ENCODE data around the gene GANC. TPM values are rescaled to one million over a fixed set of nuclear protein-coding genes. Genes with fewer than 3 reads are reported as not detected.
"Not testable (repeated sequence)": the region's sequence is repeated elsewhere in the genome, so short reads cannot be mapped to it uniquely, and the experiment has no call there.

GANC gene
- total and polyA plus RNA-seq, 2 donors (not counting 1 experiment from before 2014, with no cell fraction given) = 15.1 to 24.6 TPM

- Histone ChIP-seq H3K9me3 (ENCODE audit: control insufficient read depth, insufficient read depth, low read depth, low read length) (no peaks in the 10 kb centered on the region), H3K79me2 (ENCODE audit: control insufficient read depth, insufficient read depth, low read length) (no peaks in the 10 kb centered on the region), H3K4me3 (replicated peaks in 1 of 4; ENCODE audit: control extremely low read depth in 1 of 4, insufficient read depth in 1 of 4, low read depth in 3 of 4, low read length in 4 of 4) (no peak overlapping the region), H3K4me2 (ENCODE audit: extremely low read depth, insufficient read depth, low read length) (no peak overlapping the region), H3K9ac (ENCODE audit: insufficient read depth, low read length) (no peak overlapping the region), H3K36me3 (ENCODE audit: control insufficient read depth, insufficient read depth, low read length) (no peaks in the 10 kb centered on the region), H2AFZ (ENCODE audit: low read length) (no peak overlapping the region), H4K20me1 (ENCODE audit: control insufficient read depth, extremely low read depth, insufficient read depth, low read length) (no peaks in the 10 kb centered on the region), H3K27ac (ENCODE audit: insufficient read depth, low read length) (no peak overlapping the region), H3K27me3 (ENCODE audit: control insufficient read depth, insufficient read depth, low read length) (no peaks in the 10 kb centered on the region), H3K4me1 (ENCODE audit: control insufficient read depth, extremely low read depth, insufficient read depth, low read length) (peaks cover 7% of the 10 kb centered on the region)
- DNase-seq (ENCODE audit: low read depth in 2 of 2) = no peak
- no peak for TF ChIP-seq EZH2 (IDR thresholded peaks at IDR 0.05; ENCODE audit: low read length, missing control alignments)
- TF ChIP-seq CTCF (conservative IDR thresholded peaks at IDR 0.05 in 1 of 2, IDR thresholded peaks at IDR 0.05 in 1 of 2; ENCODE audit: low read depth in 1 of 2, low read length in 2 of 2) = no peak
Observed at GRCh38 chr15:42289166-42289565, 16.2 kb downstream of the GANC start.

- not testable (repeated sequence) for H3K27ac ChIP-seq (ENCODE audit: insufficient read depth, low read length); H3K4me2 ChIP-seq (ENCODE audit: extremely low read depth, insufficient read depth, low read length); H3K79me2 ChIP-seq (ENCODE audit: control insufficient read depth, insufficient read depth, low read length); H2AFZ ChIP-seq (ENCODE audit: low read length); H3K9ac ChIP-seq (ENCODE audit: insufficient read depth, low read length); H3K4me1 ChIP-seq (ENCODE audit: control insufficient read depth, extremely low read depth, insufficient read depth, low read length); DNase-seq (ENCODE audit: low read depth in 2 of 2); H3K27me3 ChIP-seq (ENCODE audit: control insufficient read depth, insufficient read depth, low read length); H3K4me3 ChIP-seq (replicated peaks in 1 of 4; ENCODE audit: control extremely low read depth in 1 of 4, insufficient read depth in 1 of 4, low read depth in 3 of 4, low read length in 4 of 4); H3K9me3 ChIP-seq (ENCODE audit: control insufficient read depth, insufficient read depth, low read depth, low read length); H3K36me3 ChIP-seq (ENCODE audit: control insufficient read depth, insufficient read depth, low read length); H4K20me1 ChIP-seq (ENCODE audit: control insufficient read depth, extremely low read depth, insufficient read depth, low read length)
Observed at GRCh38 chr15:42301004-42301403, 28.0 kb downstream of the GANC start.

DNA sequence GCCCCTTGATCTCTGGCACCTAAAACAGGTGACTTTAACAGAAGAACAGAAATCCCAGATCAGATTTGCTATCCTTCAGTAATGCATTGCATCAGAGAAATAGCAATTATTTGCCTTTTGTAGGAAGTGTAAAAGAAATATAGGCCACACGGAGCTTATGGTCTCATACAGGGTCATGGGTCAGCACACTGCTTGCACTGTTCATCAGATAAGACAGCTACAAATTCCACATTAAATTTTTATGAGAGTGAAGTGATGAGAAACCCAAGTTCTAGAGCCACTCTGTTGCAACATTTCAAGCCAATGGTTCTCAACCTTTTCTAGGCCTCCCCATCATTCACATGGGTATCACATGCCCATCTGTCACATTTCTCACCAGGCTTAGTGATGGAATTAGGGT is 33.7 kb downstream of the GANC start:
- no peaks in the 10 kb centered on the region for H3K36me3 ChIP-seq (ENCODE audit: control insufficient read depth, insufficient read depth, low read length)
- H3K27ac ChIP-seq (ENCODE audit: insufficient read depth, low read length) = no peak overlapping the region
- TF ChIP-seq CTCF (conservative IDR thresholded peaks at IDR 0.05 in 1 of 2, IDR thresholded peaks at IDR 0.05 in 1 of 2; ENCODE audit: low read depth in 1 of 2, low read length in 2 of 2) = no peak
- TF ChIP-seq EZH2 (IDR thresholded peaks at IDR 0.05; ENCODE audit: low read length, missing control alignments) = no peak
- no peaks in the 10 kb centered on the region for H4K20me1 ChIP-seq (ENCODE audit: control insufficient read depth, extremely low read depth, insufficient read depth, low read length)
- H3K4me2 ChIP-seq (ENCODE audit: extremely low read depth, insufficient read depth, low read length) = no peak overlapping the region
- no peaks in the 10 kb centered on the region for H3K4me1 ChIP-seq (ENCODE audit: control insufficient read depth, extremely low read depth, insufficient read depth, low read length)
- DNase-seq (ENCODE audit: low read depth in 2 of 2) = no peak
- no peaks in the 10 kb centered on the region for H3K79me2 ChIP-seq (ENCODE audit: control insufficient read depth, insufficient read depth, low read length)
- H3K9ac ChIP-seq (ENCODE audit: insufficient read depth, low read length) = no peak overlapping the region
- no peaks in the 10 kb centered on the region for H3K9me3 ChIP-seq (ENCODE audit: control insufficient read depth, insufficient read depth, low read depth, low read length)
- H3K4me3 ChIP-seq (replicated peaks in 1 of 4; ENCODE audit: control extremely low read depth in 1 of 4, insufficient read depth in 1 of 4, low read depth in 3 of 4, low read length in 4 of 4) = no peak overlapping the region
- no peak overlapping the region for H2AFZ ChIP-seq (ENCODE audit: low read length)
- no peaks in the 10 kb centered on the region for H3K27me3 ChIP-seq (ENCODE audit: control insufficient read depth, insufficient read depth, low read length)
